ENCODE data around the gene RGS10. TPM values are rescaled to one million over a fixed set of nuclear protein-coding genes. Genes with fewer than 3 reads are reported as not detected.
"Not testable (repeated sequence)": the region's sequence is repeated elsewhere in the genome, so short reads cannot be mapped to it uniquely, and the experiment has no call there.

Gene RGS10
- total RNA-seq, 1 donor from 2014 or later = 31.0 TPM

GRCh38 chr10:119567978-119568377, 25.5 kb upstream of the RGS10 start:
- no peaks in the 10 kb centered on the region for H3K9me3 ChIP-seq
- no peak for TF ChIP-seq CTCF (IDR thresholded peaks at IDR 0.05)
- no peak overlapping the region for H3K4me3 ChIP-seq
- no peaks in the 10 kb centered on the region for H3K4me1 ChIP-seq
- intact Hi-C loops (cut with DNase I) = no loop called here
- DNase-seq (no peak), ATAC-seq (no peak)
- no peak overlapping the region for H3K27ac ChIP-seq
- H3K36me3 ChIP-seq = peaks cover 15% of the 10 kb centered on the region
- no peaks in the 10 kb centered on the region for H3K27me3 ChIP-seq

GRCh38 chr10:119562097-119562496, 19.6 kb upstream of the RGS10 start:
- intact Hi-C loops (cut with DNase I) = no loop called here
- Histone ChIP-seq H3K27ac (no peak overlapping the region), H3K4me3 (no peak overlapping the region), H3K4me1 (no peaks in the 10 kb centered on the region), H3K27me3 (no peaks in the 10 kb centered on the region), H3K9me3 (no peaks in the 10 kb centered on the region), H3K36me3 (no peaks in the 10 kb centered on the region)
- ATAC-seq (no peak), DNase-seq (no peak)
- no peak for TF ChIP-seq CTCF (IDR thresholded peaks at IDR 0.05)

- H3K27ac ChIP-seq; intact Hi-C loops (cut with DNase I); H3K4me3 ChIP-seq; H3K36me3 ChIP-seq; H3K9me3 ChIP-seq; ATAC-seq; H3K27me3 ChIP-seq; DNase-seq; H3K4me1 ChIP-seq: not testable (repeated sequence)
These were observed 17.0 kb upstream of the RGS10 start for GRCh38 chr10:119559511-119559910.

GRCh38 chr10:119556081-119556480, 13.6 kb upstream of the RGS10 start:
- H3K4me3 ChIP-seq; H3K36me3 ChIP-seq; ATAC-seq; H3K27me3 ChIP-seq; H3K9me3 ChIP-seq; H3K27ac ChIP-seq; H3K4me1 ChIP-seq; DNase-seq; intact Hi-C loops (cut with DNase I): not testable (repeated sequence)

- Histone ChIP-seq H3K4me3 (no peak overlapping the region), H3K9me3 (no peaks in the 10 kb centered on the region), H3K27ac (no peak overlapping the region), H3K4me1 (no peaks in the 10 kb centered on the region), H3K36me3 (no peaks in the 10 kb centered on the region), H3K27me3 (no peaks in the 10 kb centered on the region)
- DNase-seq (no peak), ATAC-seq (no peak)
- intact Hi-C loops (cut with DNase I) = no loop called here
- no peak for TF ChIP-seq CTCF (IDR thresholded peaks at IDR 0.05)
These were observed 12.8 kb upstream of the RGS10 start for GRCh38 chr10:119555178-119555784.

GRCh38 chr10:119550827-119551226, 8.3 kb upstream of the RGS10 start:
- no peaks in the 10 kb centered on the region for H3K9me3 ChIP-seq
- H3K36me3 ChIP-seq = no peaks in the 10 kb centered on the region
- no peak for TF ChIP-seq CTCF (IDR thresholded peaks at IDR 0.05)
- peaks cover 6% of the 10 kb centered on the region for H3K27me3 ChIP-seq
- intact Hi-C loops (cut with DNase I) = no loop called here
- no peak overlapping the region for H3K4me3 ChIP-seq
- H3K4me1 ChIP-seq = no peaks in the 10 kb centered on the region
- no peak for DNase-seq
- no peak for ATAC-seq
- H3K27ac ChIP-seq = no peak overlapping the region

All from upper lobe of right lung (tissue), 1 donor.